H9 (cell line): Measurements from ENCODE around the gene IRS2. TPM values are rescaled to one million over a fixed set of nuclear protein-coding genes. Genes with fewer than 3 reads are reported as not detected.

Experiments used
- DNase-seq: peaks from one replicate; pipeline ENCODE4 v3.0.0-alpha.2; 2017
- H2AFZ ChIP-seq: one replicate; pipeline ENCODE4 v1.6.1; 2013; ENCODE audit warnings: mild to moderate bottlenecking, low read length, control low read depth, moderate library complexity
- H2AK5ac ChIP-seq: 2 replicates; pipeline ENCODE4 v1.6.1; 2013; ENCODE audit warnings: low read length, control low read depth, mixed read lengths; ENCODE audit not compliant: insufficient read length
- H2BK120ac ChIP-seq: one replicate; pipeline ENCODE4 v1.6.1; 2013; ENCODE audit warnings: low read depth, mild to moderate bottlenecking, low read length, control low read depth, inconsistent platforms; ENCODE audit not compliant: poor library complexity, severe bottlenecking
- H2BK12ac ChIP-seq: 2 replicates; pipeline ENCODE4 v1.6.1; 2013; ENCODE audit warnings: low read length, control low read depth, mixed read lengths, low read depth; ENCODE audit not compliant: insufficient read length
- H2BK15ac ChIP-seq: 2 replicates; pipeline ENCODE4 v1.6.1; 2013; ENCODE audit warnings: low read depth, low read length, control low read depth
- H2BK20ac ChIP-seq: one replicate; pipeline ENCODE4 v1.6.1; 2013; ENCODE audit warnings: low read depth, mild to moderate bottlenecking, low read length, control low read depth, inconsistent platforms; ENCODE audit not compliant: poor library complexity, severe bottlenecking
- H2BK5ac ChIP-seq: 2 replicates; pipeline ENCODE4 v1.6.1; 2013; ENCODE audit warnings: low read length, control low read depth, mixed read lengths; ENCODE audit not compliant: insufficient read length
- H3K14ac ChIP-seq: 2 replicates; pipeline ENCODE4 v1.6.1; 2013; ENCODE audit warnings: low read length, control low read depth; ENCODE audit not compliant: insufficient read depth
- H3K18ac ChIP-seq: 2 replicates; pipeline ENCODE4 v1.6.1; 2013; ENCODE audit warnings: low read depth, mild to moderate bottlenecking, mixed read lengths, low read length, control low read depth; ENCODE audit not compliant: insufficient read length
- H3K23ac ChIP-seq: 2 replicates; pipeline ENCODE4 v1.6.1; 2013; ENCODE audit warnings: low read length, control low read depth, mixed read lengths, low read depth; ENCODE audit not compliant: insufficient read length
- H3K23me2 ChIP-seq: 2 replicates; pipeline ENCODE4 v1.6.1; 2013; ENCODE audit warnings: low read depth, mild to moderate bottlenecking, mixed read lengths, low read length, control low read depth; ENCODE audit not compliant: insufficient read length, poor library complexity, severe bottlenecking
- H3K27ac ChIP-seq: 2 replicates; pipeline ENCODE4 v1.5.1; 2013; ENCODE audit warnings: low read length, control low read depth, mixed read lengths, low read depth; ENCODE audit not compliant: insufficient read length
- H3K27me3 ChIP-seq: 2 replicates; pipeline ENCODE4 v1.6.1; 2013; ENCODE audit warnings: low read length, control low read depth, inconsistent platforms; ENCODE audit not compliant: insufficient read depth
- H3K4ac ChIP-seq: 2 replicates; pipeline ENCODE4 v1.6.1; 2013; ENCODE audit warnings: low read depth, mild to moderate bottlenecking, control low read depth, inconsistent platforms, low read length, moderate library complexity
- H3K4me1 ChIP-seq: 2 replicates; pipeline ENCODE4 v1.6.1; 2013; ENCODE audit warnings: low read length, control low read depth, inconsistent platforms; ENCODE audit not compliant: insufficient read depth
- H3K4me2 ChIP-seq: 2 replicates; pipeline ENCODE4 v1.6.1; 2013; ENCODE audit warnings: low read length, control low read depth, mixed read lengths; ENCODE audit not compliant: insufficient read length, insufficient read depth
- H3K56ac ChIP-seq: 2 replicates; pipeline ENCODE4 v1.6.1; 2013; ENCODE audit warnings: low read depth, mild to moderate bottlenecking, mixed read lengths, low read length, control low read depth; ENCODE audit not compliant: insufficient read length
- H3K79me1 ChIP-seq: 2 replicates; pipeline ENCODE4 v1.6.1; 2013; ENCODE audit warnings: low read depth, mild to moderate bottlenecking, moderate library complexity, low read length, control low read depth, inconsistent platforms; ENCODE audit not compliant: insufficient read depth, poor library complexity, severe bottlenecking
- H3K79me2 ChIP-seq: 2 replicates; pipeline ENCODE4 v1.6.1; 2013; ENCODE audit warnings: low read length, control low read depth, inconsistent platforms; ENCODE audit not compliant: insufficient read depth
- H3K9ac ChIP-seq: 2 replicates; pipeline ENCODE4 v1.6.1; 2013; ENCODE audit warnings: low read length, control low read depth, mixed read lengths; ENCODE audit not compliant: insufficient read length; ENCODE audit errors: extremely low read depth
- H3K9me3 ChIP-seq: one replicate; pipeline ENCODE4 v1.6.1; 2013; ENCODE audit warnings: low read depth, low read length, inconsistent platforms; ENCODE audit not compliant: control insufficient read depth
- H3T11ph ChIP-seq: one replicate; pipeline ENCODE4 v1.6.1; 2013; ENCODE audit warnings: mild to moderate bottlenecking, low read length, control low read depth, inconsistent platforms
- H4K20me1 ChIP-seq: one replicate; pipeline ENCODE4 v1.6.1; 2013; ENCODE audit not compliant: control insufficient read depth, insufficient read length, insufficient read depth
- H4K5ac ChIP-seq: 2 replicates; pipeline ENCODE4 v1.6.1; 2013; ENCODE audit warnings: low read depth, mild to moderate bottlenecking, mixed read lengths, low read length, control low read depth; ENCODE audit not compliant: insufficient read length
- H4K8ac ChIP-seq: replicated peaks from 2 replicates; pipeline ENCODE4 v1.6.1; 2013; ENCODE audit warnings: low read length, control low read depth, mixed read lengths, low read depth; ENCODE audit not compliant: insufficient read length
- H4K91ac ChIP-seq: 2 replicates; pipeline ENCODE4 v1.6.1; 2013; ENCODE audit warnings: low read depth, mild to moderate bottlenecking, moderate library complexity, mixed read lengths, low read length, control low read depth; ENCODE audit not compliant: insufficient read length
- H3K27ac Mint-ChIP-seq, 3 experiments: 2 replicates in 2 of 3; 3 replicates in 1 of 3; pipeline ENCODE4 v1.8.0; 2020 to 2021; ENCODE audit warnings: mixed read lengths in 3 of 3, mild to moderate bottlenecking in 1 of 3, moderate library complexity in 1 of 3
- H3K27me3 Mint-ChIP-seq: 2 replicates; pipeline ENCODE4 v1.8.0; 2021; ENCODE audit warnings: low read depth, mild to moderate bottlenecking, moderate library complexity, mixed read lengths
- H3K36me3 Mint-ChIP-seq, 3 experiments: 2 replicates in 2 of 3; 3 replicates in 1 of 3; pipeline ENCODE4 v1.8.0; 2020 to 2021; ENCODE audit warnings: low read depth in 3 of 3, mixed read lengths in 3 of 3; ENCODE audit not compliant: insufficient read depth in 1 of 3
- H3K4me1 Mint-ChIP-seq, 2 experiments: 2 replicates each; pipeline ENCODE4 v1.8.0; 2020; ENCODE audit warnings: mixed read lengths in 2 of 2
- H3K4me3 Mint-ChIP-seq, 2 experiments: 2 replicates in 1 of 2; 3 replicates in 1 of 2; pipeline ENCODE4 v1.8.0; 2020 to 2021; ENCODE audit warnings: mild to moderate bottlenecking in 2 of 2, mixed read lengths in 2 of 2, moderate library complexity in 1 of 2
- H3K9me3 Mint-ChIP-seq, 2 experiments: 2 replicates in 1 of 2; 3 replicates in 1 of 2; pipeline ENCODE4 v1.8.0; 2020; ENCODE audit warnings: mild to moderate bottlenecking in 2 of 2, mixed read lengths in 2 of 2, moderate library complexity in 1 of 2
- CTCF ChIP-seq: fragments of 200-600 bp; sonication (generic); conservative IDR thresholded peaks from 3 replicates; pipeline ENCODE4 v1.8.0; 2021; ENCODE audit warnings: antibody characterized with exemption, mild to moderate bottlenecking
- WGBS: extraction: QIAGEN DNeasy Blood & Tissue Kit; methylation state at CpG from one replicate; pipeline ENCODE4 v1.1.7; 2013; ENCODE audit warnings: missing lambda C conversion rate, low lambda C conversion rate, mixed read lengths; ENCODE audit not compliant: insufficient read length; ENCODE audit errors: extremely low coverage; 5-methylcytosine and 5-hydroxymethylcytosine counted together
- total RNA-seq: library from RNA; stranded (reverse); gene quantifications from 2 replicates; pipeline ENCODE4 v1.2.1, GENCODE V29; 2021

The IRS2 gene
- total RNA-seq, 1 experiment from 2014 or later = 10.1 TPM

- no peaks in the 10 kb centered on the region for H3K79me1 ChIP-seq
- no peak overlapping the region for H3K4ac ChIP-seq
- Mint-ChIP-seq H3K4me3 (no peak overlapping the region), H3K4me1 (peaks cover 28 to 33% of the 10 kb centered on the region in 2 experiments), H3K27me3 (no peaks in the 10 kb centered on the region; the same call in none of the 2 replicates), H3K9me3 (no peaks in the 10 kb centered on the region; a peak in 2 of 5 replicates), H3K36me3 (no peaks in the 10 kb centered on the region; a peak in 1 of 7 replicates), H3K27ac (no peak overlapping the region)
- H3K79me2 ChIP-seq = no peaks in the 10 kb centered on the region
- H4K91ac ChIP-seq = no peak overlapping the region
- H3K9ac ChIP-seq = no peak overlapping the region
- H3K4me2 ChIP-seq = no peak overlapping the region
- H4K20me1 ChIP-seq = no peaks in the 10 kb centered on the region
- H2BK12ac ChIP-seq = no peak overlapping the region
- no CpG with 5 or more reads among the region's 6 CpGs for WGBS
- no peak overlapping the region for H3K56ac ChIP-seq
- H2BK5ac ChIP-seq = no peak overlapping the region
- no peak for DNase-seq
- no peaks in the 10 kb centered on the region for H3K27me3 ChIP-seq
- H3K18ac ChIP-seq = no peak overlapping the region
- TF ChIP-seq CTCF = no peak
- no peak overlapping the region for H2AFZ ChIP-seq
- H3K23me2 ChIP-seq = no peaks in the 10 kb centered on the region
- H3T11ph ChIP-seq = no peak overlapping the region
- peaks cover 7% of the 10 kb centered on the region; the same call in 1 of the 2 replicates for H3K4me1 ChIP-seq
- no peaks in the 10 kb centered on the region for H3K9me3 ChIP-seq
- no peak overlapping the region for H4K5ac ChIP-seq
- no peak overlapping the region for H2BK120ac ChIP-seq
- H3K14ac ChIP-seq = no peak overlapping the region
- no peak overlapping the region for H2BK15ac ChIP-seq
- no peak overlapping the region for H2BK20ac ChIP-seq
- no peak overlapping the region for H4K8ac ChIP-seq
- no peak overlapping the region for H2AK5ac ChIP-seq
- no peak overlapping the region for H3K27ac ChIP-seq
- H3K23ac ChIP-seq = no peak overlapping the region
These were observed 33.5 kb upstream of the IRS2 start for GRCh38 chr13:109819874-109820273.
